ENCODE measurements around the gene SEMA5B. TPM values are rescaled to one million over a fixed set of nuclear protein-coding genes. Genes with fewer than 3 reads are reported as not detected.

The SEMA5B gene
- total and polyA plus RNA-seq, 12 donors, result 1.3 to 12.7 (median 7.4) TPM

GRCh38 chr3:123008840-123009239 is 18.7 kb downstream of the SEMA5B start:
- no peak overlapping the region for H3K27ac ChIP-seq
- no peaks in the 10 kb centered on the region for H3K9me3 ChIP-seq
- H3K36me3 ChIP-seq, result no peaks in the 10 kb centered on the region
- H3K27me3 ChIP-seq, result no peaks in the 10 kb centered on the region
- ATAC-seq, result no peak
- TF ChIP-seq CTCF (IDR thresholded peaks at IDR 0.05), result no peak
- H3K4me3 ChIP-seq, result no peak overlapping the region
- intact Hi-C loops (cut with DNase I), result no loop called here
- H3K4me1 ChIP-seq, result peaks cover 0 to 6% (median 0%) of the 10 kb centered on the region in 9 donors
- no peak for DNase-seq
- 72 to 74% methylated on average over 6 of the region's 6 CpGs for WGBS, 2 donors

GRCh38 chr3:123006609-123007008 is 21.0 kb downstream of the SEMA5B start:
- intact Hi-C loops (cut with DNase I), result no loop called here
- no peaks in the 10 kb centered on the region for H3K9me3 ChIP-seq
- DNase-seq (no peak), ATAC-seq (no peak)
- no peaks in the 10 kb centered on the region for H3K4me1 ChIP-seq
- no peaks in the 10 kb centered on the region for H3K27me3 ChIP-seq
- no peaks in the 10 kb centered on the region for H3K36me3 ChIP-seq
- no peak overlapping the region for H3K4me3 ChIP-seq
- TF ChIP-seq CTCF (IDR thresholded peaks at IDR 0.05), result no peak
- WGBS, 2 donors, result 59 to 71% methylated on average over 2 of the region's 2 CpGs
- no peak overlapping the region for H3K27ac ChIP-seq

- no peaks in the 10 kb centered on the region for H3K36me3 ChIP-seq
- ATAC-seq (no peak), DNase-seq (no peak)
- intact Hi-C loops (cut with DNase I), result no loop called here
- no peak overlapping the region for H3K4me3 ChIP-seq
- WGBS, 2 donors, result 91 to 98% methylated on average over 1 of the region's 1 CpG
- no peaks in the 10 kb centered on the region for H3K27me3 ChIP-seq
- no peak overlapping the region for H3K27ac ChIP-seq
- H3K9me3 ChIP-seq, result no peaks in the 10 kb centered on the region
- peaks cover 0 to 5% (median 0%) of the 10 kb centered on the region in 9 donors for H3K4me1 ChIP-seq
- no peak for TF ChIP-seq CTCF (IDR thresholded peaks at IDR 0.05)
Measured at GRCh38 chr3:123005291-123005690, 22.3 kb downstream of the SEMA5B start.

DNA sequence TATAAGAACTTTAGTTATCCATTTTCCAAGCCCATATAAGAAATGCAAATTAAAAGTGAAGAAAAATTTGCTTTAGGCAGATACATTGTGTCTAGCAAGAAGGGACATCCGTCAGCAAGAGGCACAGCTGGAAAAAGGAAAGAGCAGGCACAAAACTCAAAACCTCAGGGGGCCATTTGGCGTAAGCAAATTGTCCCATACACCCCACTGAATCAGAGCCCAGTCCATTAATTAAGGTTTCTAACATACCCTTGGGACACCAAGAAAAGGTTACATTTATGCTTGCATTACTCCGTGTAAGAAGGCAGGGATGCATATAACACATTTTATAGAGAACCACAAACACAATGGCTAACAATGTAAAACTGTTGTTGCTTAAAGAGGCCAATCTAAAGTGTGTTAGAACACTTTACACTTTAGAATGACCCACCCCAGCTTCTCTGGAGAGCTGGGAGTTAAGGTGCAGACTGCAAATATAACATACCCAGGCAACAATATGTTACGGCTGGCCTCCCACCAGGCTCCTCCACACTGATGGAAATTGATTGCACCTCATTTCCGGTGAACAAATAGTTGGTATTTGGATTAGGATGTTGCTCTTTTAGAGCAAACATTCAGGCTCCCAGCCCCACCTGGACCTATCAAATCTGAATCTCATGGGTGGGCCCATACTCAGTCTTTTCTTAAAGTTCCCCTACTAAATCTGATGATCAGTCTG is 23.2 kb downstream of the SEMA5B start:
- WGBS, 2 donors, result 73 to 79% methylated on average over 5 of the region's 5 CpGs

More for the DNA sequence above, 23.2 kb downstream of the SEMA5B start:
- no peak for TF ChIP-seq CTCF (IDR thresholded peaks at IDR 0.05)
- no peak overlapping the region for H3K4me3 ChIP-seq
- intact Hi-C loops (cut with DNase I), result no loop called here
- H3K27me3 ChIP-seq, result no peaks in the 10 kb centered on the region
- H3K4me1 ChIP-seq, result peaks cover 0 to 5% (median 0%) of the 10 kb centered on the region in 9 donors
- ATAC-seq, result no peak
- H3K36me3 ChIP-seq, result no peaks in the 10 kb centered on the region
- no peak for DNase-seq
- no peaks in the 10 kb centered on the region for H3K9me3 ChIP-seq
- H3K27ac ChIP-seq, result no peak overlapping the region
